ENCODE data around the gene NDRG3.
"Not testable (repeated sequence)": the region's sequence is repeated elsewhere in the genome, so short reads cannot be mapped to it uniquely, and the experiment has no call there.

The NDRG3 gene

DNA sequence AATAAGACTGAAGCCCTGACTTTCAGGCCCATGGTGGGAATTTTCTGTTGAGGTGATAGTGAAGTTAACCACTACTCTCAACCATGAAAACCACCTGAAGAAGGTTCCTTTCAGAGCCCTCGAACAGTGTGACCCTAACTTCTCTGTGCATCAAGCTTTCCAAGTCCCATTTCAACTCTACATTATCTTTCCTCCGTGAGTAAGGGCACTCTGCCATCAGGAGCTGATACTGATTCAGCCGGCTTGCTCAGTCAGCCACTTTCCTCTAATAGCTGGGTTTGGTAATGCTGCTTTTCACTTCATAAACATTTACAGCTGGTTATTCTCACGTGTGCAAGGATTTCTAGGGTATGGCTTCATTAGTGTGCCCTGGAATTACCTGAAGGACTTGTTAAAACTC lies 89.2 kb downstream of the NDRG3 start:
- Mint-ChIP-seq H3K9me3 (no peaks in the 10 kb centered on the region), H3K36me3 (peaks cover 17% of the 10 kb centered on the region), H3K4me3 (no peak overlapping the region), H3K27me3 (no peaks in the 10 kb centered on the region), H3K27ac (no peak overlapping the region), H3K4me1 (no peaks in the 10 kb centered on the region)
- no peak for ATAC-seq (ENCODE audit: low read depth)
- DNase-seq (ENCODE audit: low spot score in 2 of 2): no peak

GRCh38 chr20:36655004-36655403 lies 90.9 kb downstream of the NDRG3 start:
- Mint-ChIP-seq H3K36me3 (peaks cover 11% of the 10 kb centered on the region), H3K27me3 (no peaks in the 10 kb centered on the region), H3K4me3 (no peak overlapping the region), H3K4me1 (no peaks in the 10 kb centered on the region), H3K9me3 (no peaks in the 10 kb centered on the region), H3K27ac (no peak overlapping the region)
- DNase-seq (ENCODE audit: low spot score in 2 of 2) (no peak), ATAC-seq (ENCODE audit: low read depth) (no peak)

DNA sequence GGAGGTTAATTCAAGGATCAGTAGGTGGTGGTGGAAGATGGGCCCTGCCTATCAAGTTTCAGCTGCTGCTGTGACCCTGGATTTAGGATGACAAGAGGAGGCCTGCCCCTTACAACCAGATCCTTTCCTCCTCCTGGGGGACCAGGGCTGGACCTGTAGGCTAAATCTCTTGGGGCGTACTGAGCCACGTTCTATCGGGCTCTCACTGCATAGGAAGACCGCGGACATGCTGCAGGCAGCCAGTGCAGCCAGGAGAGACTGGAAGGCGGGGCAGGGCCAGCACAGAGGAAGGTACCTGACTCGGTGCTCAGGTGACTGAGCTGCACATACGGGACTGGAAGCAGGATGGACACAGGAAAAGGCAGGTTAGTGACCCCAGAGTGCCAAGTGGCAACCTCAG lies 91.4 kb downstream of the NDRG3 start:
- Mint-ChIP-seq H3K36me3 (peaks cover 9% of the 10 kb centered on the region), H3K27ac (no peak overlapping the region), H3K4me1 (no peaks in the 10 kb centered on the region), H3K9me3 (no peaks in the 10 kb centered on the region), H3K4me3 (no peak overlapping the region), H3K27me3 (no peaks in the 10 kb centered on the region)
- no peak for ATAC-seq (ENCODE audit: low read depth)
- no peak for DNase-seq (ENCODE audit: low spot score in 2 of 2)

DNA sequence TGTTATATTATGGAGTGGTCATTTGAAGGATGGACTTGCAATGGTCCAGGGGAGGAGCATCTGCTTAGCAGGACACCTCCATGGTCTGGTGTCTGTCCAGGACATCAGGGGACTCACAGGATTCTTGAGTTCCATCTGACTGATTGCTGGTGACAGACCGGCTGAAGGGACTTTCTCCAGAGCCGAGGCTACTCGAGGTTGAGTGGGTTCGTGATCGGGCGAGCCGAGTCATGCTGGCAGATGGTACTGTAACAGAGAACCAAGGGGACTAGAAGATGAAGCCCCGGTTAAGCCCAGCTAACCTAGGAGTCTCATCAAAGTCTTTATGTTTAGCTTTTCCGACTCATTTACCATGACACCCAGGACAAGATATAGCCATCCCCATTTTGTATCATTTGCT lies 92.4 kb downstream of the NDRG3 start:
- ATAC-seq (ENCODE audit: low read depth) (no peak), DNase-seq (ENCODE audit: low spot score in 2 of 2) (no peak)
- Mint-ChIP-seq H3K4me1 (no peaks in the 10 kb centered on the region), H3K4me3 (no peak overlapping the region), H3K9me3 (no peaks in the 10 kb centered on the region), H3K36me3 (peaks cover 9% of the 10 kb centered on the region), H3K27me3 (no peaks in the 10 kb centered on the region), H3K27ac (no peak overlapping the region)

- H3K27ac Mint-ChIP-seq: peak overlapping the region; percentile 50
- ATAC-seq (ENCODE audit: low read depth) (no peak), DNase-seq (ENCODE audit: low spot score in 2 of 2) (no peak)
- peaks cover 4% of the 10 kb centered on the region for H3K36me3 Mint-ChIP-seq
- no peaks in the 10 kb centered on the region for H3K9me3 Mint-ChIP-seq
- H3K4me1 Mint-ChIP-seq: peaks cover 13% of the 10 kb centered on the region
- H3K4me3 Mint-ChIP-seq: no peak overlapping the region
- H3K27me3 Mint-ChIP-seq: no peaks in the 10 kb centered on the region
These were observed 98.4 kb downstream of the NDRG3 start for GRCh38 chr20:36647196-36648121.

- DNase-seq (ENCODE audit: low spot score in 2 of 2) (no peak), ATAC-seq (ENCODE audit: low read depth) (no peak)
- peaks cover 4% of the 10 kb centered on the region for H3K36me3 Mint-ChIP-seq
- H3K27ac Mint-ChIP-seq: peak overlapping the region; percentile 50
- H3K4me1 Mint-ChIP-seq: peaks cover 13% of the 10 kb centered on the region
- no peak overlapping the region for H3K4me3 Mint-ChIP-seq
- no peaks in the 10 kb centered on the region for H3K9me3 Mint-ChIP-seq
- no peaks in the 10 kb centered on the region for H3K27me3 Mint-ChIP-seq
These were observed 99.2 kb downstream of the NDRG3 start for GRCh38 chr20:36646678-36647077.

DNA sequence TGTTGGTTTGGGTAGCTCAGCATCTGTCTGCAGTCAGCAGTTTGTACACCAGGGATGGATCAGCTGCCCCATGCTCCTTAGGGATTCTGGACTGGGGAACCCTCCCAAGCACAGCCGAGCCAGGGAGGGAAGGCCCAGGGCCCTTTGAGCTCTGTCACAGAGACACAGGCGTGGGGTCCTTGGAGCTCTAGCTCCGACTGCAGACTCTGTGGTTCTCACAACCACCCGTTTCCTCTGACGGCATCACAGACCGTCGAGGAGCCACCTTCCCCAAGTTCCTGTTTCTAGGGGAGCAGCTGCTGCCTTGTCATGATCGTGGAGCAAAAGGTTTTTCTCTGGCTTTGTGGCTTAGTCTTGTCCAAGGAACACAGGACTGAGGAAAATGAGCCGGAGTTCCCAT lies 99.9 kb downstream of the NDRG3 start, which contains the start of gene SLA2:
SLA2 (minus strand) TSS at position 199 of the 400 bp plus-strand sequence. CDS start 4,861 bp downstream, outside the sequence.
- no peaks in the 10 kb centered on the region for H3K27me3 Mint-ChIP-seq
- ATAC-seq (ENCODE audit: low read depth): peak; percentile 99
- no peaks in the 10 kb centered on the region for H3K36me3 Mint-ChIP-seq
- peak; percentile 27 to 49 for DNase-seq (ENCODE audit: low spot score in 2 of 2)
- H3K4me1 Mint-ChIP-seq: peaks cover 13% of the 10 kb centered on the region
- H3K9me3 Mint-ChIP-seq: no peaks in the 10 kb centered on the region
- H3K4me3 Mint-ChIP-seq: peak within 1 kb of the TSS; percentile 49
- peak within 1 kb of the TSS; percentile 67 for H3K27ac Mint-ChIP-seq

GRCh38 chr20:36645353-36645752 lies 100.5 kb downstream of the NDRG3 start:
- H3K27me3 Mint-ChIP-seq: no peaks in the 10 kb centered on the region
- ATAC-seq (ENCODE audit: low read depth) (no peak), DNase-seq (ENCODE audit: low spot score in 2 of 2) (no peak)
- peaks cover 13% of the 10 kb centered on the region for H3K4me1 Mint-ChIP-seq
- H3K4me3 Mint-ChIP-seq: no peak overlapping the region
- no peaks in the 10 kb centered on the region for H3K36me3 Mint-ChIP-seq
- H3K27ac Mint-ChIP-seq: peak overlapping the region; percentile 67
- H3K9me3 Mint-ChIP-seq: no peaks in the 10 kb centered on the region

DNA sequence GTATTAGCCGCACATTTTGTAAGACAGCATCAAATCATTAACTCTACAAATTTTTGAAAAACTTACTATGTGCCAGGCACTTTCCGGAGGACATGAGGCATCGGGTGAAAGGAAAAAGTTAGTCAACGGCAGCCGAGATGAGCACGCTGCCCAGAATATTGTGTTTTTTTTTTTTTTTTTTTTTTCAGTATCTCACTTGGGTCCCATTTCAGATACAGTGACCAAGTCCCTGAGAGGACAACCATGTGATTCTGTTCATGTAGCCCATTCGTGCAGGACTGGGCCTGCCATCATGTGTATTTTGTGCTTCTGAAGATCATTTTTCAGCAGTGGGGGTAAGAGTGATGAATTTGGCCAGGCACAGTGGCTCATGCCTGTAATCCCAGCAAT lies 101.2 kb downstream of the NDRG3 start:
- DNase-seq (ENCODE audit: low spot score in 2 of 2) (no peak), ATAC-seq (ENCODE audit: low read depth) (no peak)
- Mint-ChIP-seq H3K27me3 (no peaks in the 10 kb centered on the region), H3K36me3 (no peaks in the 10 kb centered on the region), H3K4me3 (peak overlapping the region; percentile 51), H3K27ac (peak overlapping the region; percentile 67), H3K9me3 (no peaks in the 10 kb centered on the region), H3K4me1 (peaks cover 13% of the 10 kb centered on the region)

- DNase-seq (ENCODE audit: low spot score in 2 of 2) (no peak), ATAC-seq (ENCODE audit: low read depth) (peak; percentile 20)
- Mint-ChIP-seq H3K36me3 (no peaks in the 10 kb centered on the region), H3K9me3 (no peaks in the 10 kb centered on the region), H3K27me3 (no peaks in the 10 kb centered on the region), H3K4me1 (peaks cover 13% of the 10 kb centered on the region), H3K4me3 (peak overlapping the region; percentile 51), H3K27ac (peak overlapping the region; percentile 67)
These were observed 101.7 kb downstream of the NDRG3 start for GRCh38 chr20:36644032-36644705.

GRCh38 chr20:36642136-36642535 lies 103.8 kb downstream of the NDRG3 start:
- ATAC-seq (ENCODE audit: low read depth) (no peak), DNase-seq (ENCODE audit: low spot score in 2 of 2) (no peak)
- Mint-ChIP-seq H3K9me3 (no peaks in the 10 kb centered on the region), H3K4me3 (no peak overlapping the region), H3K27me3 (no peaks in the 10 kb centered on the region), H3K27ac (no peak overlapping the region), H3K4me1 (peaks cover 13% of the 10 kb centered on the region), H3K36me3 (no peaks in the 10 kb centered on the region)

DNA sequence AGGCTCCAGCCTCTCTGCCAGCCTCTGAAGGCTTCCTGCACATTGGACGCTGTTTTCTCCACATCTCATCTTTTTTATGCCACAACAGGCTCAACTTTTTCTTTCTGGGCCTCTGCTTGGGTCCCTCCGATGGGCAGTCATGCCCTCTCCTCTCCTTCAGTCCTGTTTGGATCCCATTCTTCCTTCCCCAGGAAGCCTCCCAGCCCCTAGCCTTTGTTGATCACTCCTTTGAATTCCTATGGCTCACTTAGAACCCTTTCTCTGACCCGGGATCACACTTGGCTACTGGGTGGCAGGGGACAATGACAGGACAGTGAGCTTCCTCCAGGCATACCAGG lies 104.4 kb downstream of the NDRG3 start:
- Mint-ChIP-seq H3K4me1 (peaks cover 13% of the 10 kb centered on the region), H3K4me3 (no peak overlapping the region)

GRCh38 chr20:36638876-36639400 lies 107.0 kb downstream of the NDRG3 start:
- not testable (repeated sequence) for H3K9me3 Mint-ChIP-seq; H3K36me3 Mint-ChIP-seq; ATAC-seq (ENCODE audit: low read depth); H3K4me1 Mint-ChIP-seq; H3K27ac Mint-ChIP-seq; DNase-seq (ENCODE audit: low spot score in 2 of 2); H3K4me3 Mint-ChIP-seq; H3K27me3 Mint-ChIP-seq

More for the DNA sequence above, 104.4 kb downstream of the NDRG3 start:
- ATAC-seq (ENCODE audit: low read depth) (no peak), DNase-seq (ENCODE audit: low spot score in 2 of 2) (no peak)
- H3K36me3 Mint-ChIP-seq: no peaks in the 10 kb centered on the region
- H3K27ac Mint-ChIP-seq: no peak overlapping the region
- H3K27me3 Mint-ChIP-seq: no peaks in the 10 kb centered on the region
- H3K9me3 Mint-ChIP-seq: no peaks in the 10 kb centered on the region

- DNase-seq (ENCODE audit: low spot score in 2 of 2) (no peak), ATAC-seq (ENCODE audit: low read depth) (no peak)
- Mint-ChIP-seq H3K4me1 (peaks cover 6% of the 10 kb centered on the region), H3K27me3 (no peaks in the 10 kb centered on the region), H3K36me3 (peaks cover 3% of the 10 kb centered on the region), H3K4me3 (no peak overlapping the region), H3K27ac (peak overlapping the region; percentile 9), H3K9me3 (no peaks in the 10 kb centered on the region)
These were observed 111.5 kb downstream of the NDRG3 start for GRCh38 chr20:36634342-36634741.

Data from memory B cell (primary cell).